ENCODE data around the gene BMAL1.

Gene BMAL1

DNA sequence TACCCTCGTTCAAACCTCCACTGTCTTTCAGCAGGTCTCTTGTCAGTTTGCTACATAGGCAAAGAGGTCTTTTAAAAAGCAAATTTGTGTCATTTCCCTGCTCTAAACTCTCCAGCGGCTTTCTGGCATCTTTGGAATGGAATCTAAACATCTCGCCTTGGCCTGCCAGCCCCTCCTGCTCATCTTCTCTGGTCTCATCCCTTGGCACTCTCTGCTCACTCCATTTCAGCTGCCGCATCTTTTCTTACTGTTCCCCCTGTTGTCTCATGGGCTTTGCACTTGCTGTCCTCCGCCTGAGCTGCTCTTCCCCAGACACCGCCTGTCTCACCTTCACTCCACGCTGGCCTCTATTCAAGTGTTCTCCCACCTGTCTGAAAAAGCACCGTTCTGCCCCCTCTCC is 46.6 kb downstream of the BMAL1 start:
- Histone ChIP-seq H3K4me3 (ENCODE audit: low read depth, low read length, poor library complexity, severe bottlenecking) (no peak overlapping the region), H3K27me3 (ENCODE audit: insufficient read depth, low read length) (no peaks in the 10 kb centered on the region), H3K27ac (ENCODE audit: low read depth, low read length, poor library complexity, severe bottlenecking) (no peak overlapping the region), H3K9ac (ENCODE audit: low read length) (no peak overlapping the region), H4K20me1 (ENCODE audit: insufficient read depth, low read length) (no peaks in the 10 kb centered on the region), H3K4me1 (ENCODE audit: insufficient read depth, low read length, severe bottlenecking) (peaks cover under 1% of the 10 kb centered on the region), H3K9me2 (ENCODE audit: low read depth, low read length) (no peaks in the 10 kb centered on the region), H3F3A (ENCODE audit: insufficient read depth, low read length) (no peaks in the 10 kb centered on the region), H2AFZ (ENCODE audit: low read length) (no peak overlapping the region), H3K4me2 (ENCODE audit: low read length) (no peak overlapping the region), H3K9me3 (ENCODE audit: low read length) (no peaks in the 10 kb centered on the region), H3K79me2 (ENCODE audit: insufficient read depth, low read length) (no peaks in the 10 kb centered on the region), H3K36me3 (ENCODE audit: insufficient read depth, low read length) (no peaks in the 10 kb centered on the region)
- TF ChIP-seq EZH2 (IDR thresholded peaks at IDR 0.05; ENCODE audit: borderline replicate concordance, low read length), result no peak
- TF ChIP-seq, protein P1, sequence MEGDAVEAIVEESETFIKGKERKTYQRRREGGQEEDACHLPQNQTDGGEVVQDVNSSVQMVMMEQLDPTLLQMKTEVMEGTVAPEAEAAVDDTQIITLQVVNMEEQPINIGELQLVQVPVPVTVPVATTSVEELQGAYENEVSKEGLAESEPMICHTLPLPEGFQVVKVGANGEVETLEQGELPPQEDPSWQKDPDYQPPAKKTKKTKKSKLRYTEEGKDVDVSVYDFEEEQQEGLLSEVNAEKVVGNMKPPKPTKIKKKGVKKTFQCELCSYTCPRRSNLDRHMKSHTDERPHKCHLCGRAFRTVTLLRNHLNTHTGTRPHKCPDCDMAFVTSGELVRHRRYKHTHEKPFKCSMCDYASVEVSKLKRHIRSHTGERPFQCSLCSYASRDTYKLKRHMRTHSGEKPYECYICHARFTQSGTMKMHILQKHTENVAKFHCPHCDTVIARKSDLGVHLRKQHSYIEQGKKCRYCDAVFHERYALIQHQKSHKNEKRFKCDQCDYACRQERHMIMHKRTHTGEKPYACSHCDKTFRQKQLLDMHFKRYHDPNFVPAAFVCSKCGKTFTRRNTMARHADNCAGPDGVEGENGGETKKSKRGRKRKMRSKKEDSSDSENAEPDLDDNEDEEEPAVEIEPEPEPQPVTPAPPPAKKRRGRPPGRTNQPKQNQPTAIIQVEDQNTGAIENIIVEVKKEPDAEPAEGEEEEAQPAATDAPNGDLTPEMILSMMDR (IDR thresholded peaks at IDR 0.05; ENCODE audit: low read length), result no peak

- TF ChIP-seq EZH2 (IDR thresholded peaks at IDR 0.05; ENCODE audit: borderline replicate concordance, low read length), result no peak
- TF ChIP-seq, protein P1 (IDR thresholded peaks at IDR 0.05; ENCODE audit: low read length), result no peak
- Histone ChIP-seq H3K27ac (ENCODE audit: low read depth, low read length, poor library complexity, severe bottlenecking) (no peak overlapping the region), H3K4me2 (ENCODE audit: low read length) (no peak overlapping the region), H3F3A (ENCODE audit: insufficient read depth, low read length) (no peaks in the 10 kb centered on the region), H3K36me3 (ENCODE audit: insufficient read depth, low read length) (no peaks in the 10 kb centered on the region), H4K20me1 (ENCODE audit: insufficient read depth, low read length) (no peaks in the 10 kb centered on the region), H3K79me2 (ENCODE audit: insufficient read depth, low read length) (no peaks in the 10 kb centered on the region), H3K9me2 (ENCODE audit: low read depth, low read length) (no peaks in the 10 kb centered on the region), H3K4me1 (ENCODE audit: insufficient read depth, low read length, severe bottlenecking) (no peaks in the 10 kb centered on the region), H2AFZ (ENCODE audit: low read length) (no peak overlapping the region), H3K27me3 (ENCODE audit: insufficient read depth, low read length) (no peaks in the 10 kb centered on the region), H3K9ac (ENCODE audit: low read length) (no peak overlapping the region), H3K9me3 (ENCODE audit: low read length) (no peaks in the 10 kb centered on the region), H3K4me3 (ENCODE audit: low read depth, low read length, poor library complexity, severe bottlenecking) (no peak overlapping the region)
Measured at GRCh38 chr11:13324709-13325108, 47.1 kb downstream of the BMAL1 start.

DNA sequence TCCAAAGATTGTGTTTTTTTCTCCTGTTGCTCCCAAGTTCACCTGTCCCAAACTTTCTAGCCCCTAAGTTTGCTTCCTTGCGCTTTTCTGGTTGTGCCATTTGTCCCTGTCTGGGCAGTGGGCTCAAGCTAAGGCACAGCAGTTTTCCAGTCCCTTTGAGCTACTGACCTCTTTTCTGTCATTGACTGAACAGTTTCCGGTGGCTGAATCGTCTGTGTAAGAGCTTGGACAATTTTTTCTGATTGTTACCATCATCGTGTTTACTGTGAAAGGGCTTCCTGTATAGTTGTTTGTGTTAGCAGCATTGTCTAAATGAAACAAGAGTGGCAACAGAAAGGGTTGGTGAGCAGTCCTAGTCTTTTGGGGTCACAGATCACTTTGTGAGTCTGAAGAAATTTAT is 49.8 kb downstream of the BMAL1 start:
- Histone ChIP-seq H3K9me2 (ENCODE audit: low read depth, low read length) (no peaks in the 10 kb centered on the region), H2AFZ (ENCODE audit: low read length) (no peak overlapping the region), H3K4me1 (ENCODE audit: insufficient read depth, low read length, severe bottlenecking) (no peaks in the 10 kb centered on the region), H3K4me3 (ENCODE audit: low read depth, low read length, poor library complexity, severe bottlenecking) (no peak overlapping the region), H4K20me1 (ENCODE audit: insufficient read depth, low read length) (no peaks in the 10 kb centered on the region), H3K27ac (ENCODE audit: low read depth, low read length, poor library complexity, severe bottlenecking) (no peak overlapping the region), H3K27me3 (ENCODE audit: insufficient read depth, low read length) (no peaks in the 10 kb centered on the region), H3K9me3 (ENCODE audit: low read length) (no peaks in the 10 kb centered on the region), H3K79me2 (ENCODE audit: insufficient read depth, low read length) (no peaks in the 10 kb centered on the region), H3K9ac (ENCODE audit: low read length) (no peak overlapping the region), H3K36me3 (ENCODE audit: insufficient read depth, low read length) (no peaks in the 10 kb centered on the region), H3K4me2 (ENCODE audit: low read length) (no peak overlapping the region), H3F3A (ENCODE audit: insufficient read depth, low read length) (no peaks in the 10 kb centered on the region)
- TF ChIP-seq EZH2 (IDR thresholded peaks at IDR 0.05; ENCODE audit: borderline replicate concordance, low read length), result no peak
- TF ChIP-seq, protein P1 (IDR thresholded peaks at IDR 0.05; ENCODE audit: low read length), result no peak

Measured in OCI-LY1 (cell line).